Neural cell (in vitro differentiated cells): ENCODE results near the gene PTPRD. TPM values are rescaled to one million over a fixed set of nuclear protein-coding genes. Genes with fewer than 3 reads are reported as not detected.

Source experiments
- H2AFZ ChIP-seq: fragments of 200-600, 300-800 bp; sonication (generic), shearing (Covaris generic); 2 replicates; pipeline ENCODE4 v1.6.0; 2014; ENCODE audit warnings: low read depth, mild to moderate bottlenecking, antibody characterized with exemption, low read length, moderate library complexity
- H3F3A ChIP-seq: fragments of 200-600 bp; shearing (Covaris generic); 2 replicates; pipeline ENCODE4 v1.6.1; 2016; ENCODE audit warnings: mild to moderate bottlenecking, moderate library complexity, mixed read lengths, antibody characterized with exemption, low read length; ENCODE audit not compliant: insufficient read depth, poor library complexity, severe bottlenecking
- H3K27ac ChIP-seq: fragments of 200-600, 300-800 bp; sonication (generic), shearing (Covaris generic); 2 replicates; pipeline ENCODE4 v1.5.1; 2014; ENCODE audit warnings: mild to moderate bottlenecking, low read length, moderate library complexity
- H3K27me3 ChIP-seq: fragments of 300-800, 200-600 bp; sonication (generic), shearing (Covaris generic); 2 replicates; pipeline ENCODE4 v1.6.0; 2014; ENCODE audit warnings: mild to moderate bottlenecking, low read depth, low read length, moderate library complexity; ENCODE audit not compliant: insufficient read depth
- H3K36me3 ChIP-seq: fragments of 300-800, 200-600 bp; sonication (generic), shearing (Covaris generic); 2 replicates; pipeline ENCODE4 v1.5.1; 2014; ENCODE audit warnings: mild to moderate bottlenecking, antibody characterized with exemption, low read length, moderate library complexity; ENCODE audit not compliant: insufficient read depth
- H3K4me2 ChIP-seq: fragments of 300-800, 200-600 bp; sonication (generic), shearing (Covaris generic); 2 replicates; pipeline ENCODE4 v1.6.0; 2014; ENCODE audit warnings: mild to moderate bottlenecking, low read length
- H3K4me3 ChIP-seq: fragments of 300-800, 200-600 bp; sonication (generic), shearing (Covaris generic); 2 replicates; pipeline ENCODE4 v1.5.1; 2014; ENCODE audit warnings: mild to moderate bottlenecking, low read length, moderate library complexity
- H3K79me2 ChIP-seq: fragments of 200-600 bp; shearing (Covaris generic); replicated peaks from 2 replicates; pipeline ENCODE4 v1.6.0; 2014; ENCODE audit warnings: mild to moderate bottlenecking, low read length, moderate library complexity; ENCODE audit not compliant: insufficient read depth
- H3K9ac ChIP-seq: fragments of 300-800, 200-600 bp; sonication (generic), shearing (Covaris generic); 2 replicates; pipeline ENCODE4 v1.6.1; 2016; ENCODE audit warnings: mild to moderate bottlenecking, low read length, mixed read lengths
- H3K9me2 ChIP-seq: fragments of 200-600 bp; shearing (Covaris generic); 2 replicates; pipeline ENCODE4 v1.6.1; 2016; ENCODE audit warnings: mild to moderate bottlenecking, low read length, mixed read lengths; ENCODE audit not compliant: insufficient read depth
- H3K9me3 ChIP-seq: fragments of 200-600, 300-800 bp; sonication (generic), shearing (Covaris generic); 2 replicates; pipeline ENCODE4 v1.6.1; 2016; ENCODE audit warnings: mild to moderate bottlenecking, mixed run types, low read length, moderate library complexity, mixed read lengths
- H4K20me1 ChIP-seq: fragments of 200-600 bp; shearing (Covaris generic); 2 replicates; pipeline ENCODE4 v1.6.1; 2016; ENCODE audit warnings: mild to moderate bottlenecking, mixed run types; ENCODE audit not compliant: insufficient read depth
- CTCF ChIP-seq: fragments of 450-650 bp; IDR thresholded peaks from 2 replicates; pipeline ENCODE4 v1.5.1; 2014; ENCODE audit warnings: antibody characterized with exemption, mild to moderate bottlenecking, moderate library complexity; ENCODE audit not compliant: poor library complexity, severe bottlenecking
- EP300 ChIP-seq: fragments of 450-650 bp; conservative IDR thresholded peaks from 2 replicates; pipeline ENCODE4 v1.6.1; 2014; ENCODE audit warnings: antibody characterized with exemption, mild to moderate bottlenecking, moderate library complexity; ENCODE audit not compliant: poor library complexity, severe bottlenecking
- EZH2 ChIP-seq: fragments of 200-600, 300-800 bp; shearing (Covaris generic), sonication (generic); IDR thresholded peaks from 2 replicates; pipeline ENCODE4 v1.6.1; 2014; ENCODE audit warnings: antibody characterized with exemption, low read length, borderline replicate concordance, mild to moderate bottlenecking; ENCODE audit not compliant: insufficient read depth, poor library complexity, severe bottlenecking
- MXI1 ChIP-seq: fragments of 450-650 bp; conservative IDR thresholded peaks from 2 replicates; pipeline ENCODE4 v1.6.1; 2014; ENCODE audit warnings: antibody characterized with exemption, mild to moderate bottlenecking; ENCODE audit not compliant: poor library complexity, severe bottlenecking
- POLR2AphosphoS5 ChIP-seq: IDR thresholded peaks from 2 replicates; pipeline ENCODE4 v1.6.1; 2012
- RAD21 ChIP-seq: fragments of 450-650 bp; conservative IDR thresholded peaks from 2 replicates; pipeline ENCODE4 v1.6.1; 2014; ENCODE audit warnings: antibody characterized with exemption, mild to moderate bottlenecking, moderate library complexity
- SMC3 ChIP-seq: fragments of 450-650 bp; conservative IDR thresholded peaks from 2 replicates; pipeline ENCODE4 v1.6.1; 2014; ENCODE audit warnings: antibody characterized with exemption, mild to moderate bottlenecking, moderate library complexity; ENCODE audit not compliant: poor library complexity
- TAF1 ChIP-seq: IDR thresholded peaks from 2 replicates; pipeline ENCODE4 v1.6.1; 2012; ENCODE audit warnings: low read depth
- polyA plus RNA-seq: library from polyadenylated mRNA; depleted of rRNA; stranded (reverse); fragments of >200 nt; gene quantifications from 2 replicates; pipeline ENCODE4 v1.2.3, GENCODE V29; 2014
- TF ChIP-seq, protein P1 (sequence below): IDR thresholded peaks from 2 replicates; pipeline ENCODE4 v1.6.1; 2012; ENCODE audit warnings: borderline replicate concordance

The PTPRD gene
- polyA plus RNA-seq, 1 donor from 2014 or later, result 143 TPM

GRCh38 chr9:10443868-10444204, 169.0 kb downstream of the PTPRD start:
- Histone ChIP-seq H3K79me2 (no peaks in the 10 kb centered on the region), H3K36me3 (no peaks in the 10 kb centered on the region), H3K27ac (no peak overlapping the region), H3K4me2 (no peak overlapping the region), H3F3A (no peaks in the 10 kb centered on the region), H3K27me3 (no peaks in the 10 kb centered on the region), H3K9me2 (no peaks in the 10 kb centered on the region), H2AFZ (no peak overlapping the region), H4K20me1 (no peaks in the 10 kb centered on the region), H3K4me3 (no peak overlapping the region), H3K9me3 (no peaks in the 10 kb centered on the region), H3K9ac (no peak overlapping the region)
- TF ChIP-seq RAD21 (no peak), EP300 (no peak), TAF1 (no peak), POLR2AphosphoS5 (no peak), MXI1 (no peak), CTCF (no peak), SMC3 (no peak), EZH2 (no peak)
- TF ChIP-seq, protein P1, sequence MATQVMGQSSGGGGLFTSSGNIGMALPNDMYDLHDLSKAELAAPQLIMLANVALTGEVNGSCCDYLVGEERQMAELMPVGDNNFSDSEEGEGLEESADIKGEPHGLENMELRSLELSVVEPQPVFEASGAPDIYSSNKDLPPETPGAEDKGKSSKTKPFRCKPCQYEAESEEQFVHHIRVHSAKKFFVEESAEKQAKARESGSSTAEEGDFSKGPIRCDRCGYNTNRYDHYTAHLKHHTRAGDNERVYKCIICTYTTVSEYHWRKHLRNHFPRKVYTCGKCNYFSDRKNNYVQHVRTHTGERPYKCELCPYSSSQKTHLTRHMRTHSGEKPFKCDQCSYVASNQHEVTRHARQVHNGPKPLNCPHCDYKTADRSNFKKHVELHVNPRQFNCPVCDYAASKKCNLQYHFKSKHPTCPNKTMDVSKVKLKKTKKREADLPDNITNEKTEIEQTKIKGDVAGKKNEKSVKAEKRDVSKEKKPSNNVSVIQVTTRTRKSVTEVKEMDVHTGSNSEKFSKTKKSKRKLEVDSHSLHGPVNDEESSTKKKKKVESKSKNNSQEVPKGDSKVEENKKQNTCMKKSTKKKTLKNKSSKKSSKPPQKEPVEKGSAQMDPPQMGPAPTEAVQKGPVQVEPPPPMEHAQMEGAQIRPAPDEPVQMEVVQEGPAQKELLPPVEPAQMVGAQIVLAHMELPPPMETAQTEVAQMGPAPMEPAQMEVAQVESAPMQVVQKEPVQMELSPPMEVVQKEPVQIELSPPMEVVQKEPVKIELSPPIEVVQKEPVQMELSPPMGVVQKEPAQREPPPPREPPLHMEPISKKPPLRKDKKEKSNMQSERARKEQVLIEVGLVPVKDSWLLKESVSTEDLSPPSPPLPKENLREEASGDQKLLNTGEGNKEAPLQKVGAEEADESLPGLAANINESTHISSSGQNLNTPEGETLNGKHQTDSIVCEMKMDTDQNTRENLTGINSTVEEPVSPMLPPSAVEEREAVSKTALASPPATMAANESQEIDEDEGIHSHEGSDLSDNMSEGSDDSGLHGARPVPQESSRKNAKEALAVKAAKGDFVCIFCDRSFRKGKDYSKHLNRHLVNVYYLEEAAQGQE, result no peak

DNA sequence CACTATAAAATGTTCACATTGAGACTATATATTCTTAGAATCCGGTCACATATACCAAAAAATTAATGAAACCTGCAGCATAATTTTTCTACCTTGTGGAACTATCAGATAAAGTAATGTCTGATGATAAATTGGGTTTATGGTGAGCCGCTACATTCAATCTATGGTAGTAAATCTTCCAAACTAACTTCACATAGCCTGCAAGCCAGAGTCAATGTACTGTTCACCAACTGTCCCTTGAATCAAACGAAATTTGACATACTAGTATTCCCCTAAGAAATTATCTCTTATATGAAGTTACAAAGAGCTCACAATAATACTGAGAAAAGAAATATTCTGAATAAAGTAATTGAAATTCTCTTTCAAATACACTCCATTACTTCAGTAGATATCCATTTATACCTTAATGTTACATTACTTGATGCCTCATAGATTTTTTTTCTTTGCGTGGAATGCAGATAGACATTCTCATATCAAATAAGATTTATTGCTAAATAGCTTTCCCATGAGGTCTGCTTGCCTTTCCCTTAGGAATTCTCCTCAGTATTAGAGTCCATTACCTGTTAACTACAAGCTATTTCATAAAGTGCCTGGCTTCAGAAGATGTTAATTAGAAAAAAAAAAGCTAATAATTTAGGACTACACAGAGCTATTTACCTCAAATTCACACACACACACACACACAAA, 169.5 kb downstream of the PTPRD start:
- no peaks in the 10 kb centered on the region for H3K79me2 ChIP-seq
- H3K36me3 ChIP-seq, result no peaks in the 10 kb centered on the region
- H3K4me2 ChIP-seq, result no peak overlapping the region
- no peaks in the 10 kb centered on the region for H3K9me3 ChIP-seq
- TF ChIP-seq EP300 (no peak), CTCF (no peak), EZH2 (no peak), RAD21 (no peak), MXI1 (no peak), POLR2AphosphoS5 (no peak)
- TF ChIP-seq, protein P1, result no peak
- no peak overlapping the region for H3K27ac ChIP-seq
- H3F3A ChIP-seq, result no peaks in the 10 kb centered on the region
- no peaks in the 10 kb centered on the region for H3K9me2 ChIP-seq
- H2AFZ ChIP-seq, result no peak overlapping the region
- no peak overlapping the region for H3K9ac ChIP-seq
- H4K20me1 ChIP-seq, result no peaks in the 10 kb centered on the region
- no peaks in the 10 kb centered on the region for H3K27me3 ChIP-seq
- H3K4me3 ChIP-seq, result no peak overlapping the region
